Right lobe of liver (tissue), 6 donors: ENCODE measurements around the gene NECAB2. TPM values are rescaled to one million over a fixed set of nuclear protein-coding genes. Genes with fewer than 3 reads are reported as not detected.
A peak's percentile ranks its signal among the peaks of the same experiment; 100 is the strongest.

ENCODE experiments used
- ATAC-seq, 4 donors: fragments of 200-7000 bp; cut with Tn5 transposase; one replicate each; pipeline ENCODE4 v1.9.1; 2020; ENCODE audit warnings: mild to moderate bottlenecking in 4 of 4, moderate library complexity in 4 of 4
- DNase-seq, 3 donors: peaks; one replicate each; pipeline ENCODE4 v3.0.0-alpha.2; 2020
- H3K27ac ChIP-seq, 3 donors: fragments of 200-600 bp; one replicate each; pipeline ENCODE4 v1.8.0; 2022
- H3K27me3 ChIP-seq, 2 donors: fragments of 200-600 bp; one replicate each; pipeline ENCODE4 v1.8.0; 2022
- H3K36me3 ChIP-seq, 4 donors: fragments of 200-600 bp; sonication (generic) in 1 of 4; one replicate each; pipeline versions ENCODE4 v1.5.1 to v1.8.0; 2017 to 2022; ENCODE audit warnings: control low read depth in 1 of 4
- H3K4me1 ChIP-seq, 4 donors: fragments of 200-600 bp; sonication (generic) in 1 of 4; one replicate each; pipeline versions ENCODE4 v1.5.1 to v1.8.0; 2017 to 2022; ENCODE audit warnings: control low read depth in 1 of 4
- H3K4me3 ChIP-seq, 3 donors: fragments of 200-600 bp; one replicate each; pipeline ENCODE4 v1.8.0; 2022
- H3K9me3 ChIP-seq, 4 donors: fragments of 200-600 bp; sonication (generic) in 1 of 4; one replicate each; pipeline versions ENCODE4 v1.5.1 to v1.8.0; 2017 to 2022; ENCODE audit warnings: control low read depth in 1 of 4
- POLR2A ChIP-seq: fragments of 450-650 bp; IDR thresholded peaks from one replicate; pipeline ENCODE4 v1.6.1; 2017; ENCODE audit warnings: antibody characterized with exemption, mild to moderate bottlenecking
- WGBS: methylation state at CpG from one replicate; pipeline ENCODE4 v1.1.6; 2018; ENCODE audit warnings: low coverage, low lambda C conversion rate; ENCODE audit not compliant: insufficient coverage; ENCODE audit errors: missing lambda C conversion rate; 5-methylcytosine and 5-hydroxymethylcytosine counted together
- intact Hi-C, 2 donors: fragments of 100-400 bp; cut with DNase I; formaldehyde crosslinking; loops; one replicate each; pipeline versions ENCODE4 v1.11.2 to v1.14.1; 2022
- total RNA-seq, 6 experiments: library from RNA; depleted of rRNA in 2 of 6; stranded (reverse); fragments of >200 nt in 2 of 6; fragmentation: NEBNext Ultra II Directional in 3 of 6; extraction: Animal tissue kit (Norgen Biotek cat#: 25700) in 3 of 6; gene quantifications; one replicate each; pipeline versions ENCODE4 v1.1.0 to v1.2.4, GENCODE V29; 2016 to 2023
- TF ChIP-seq, protein P1 (sequence below), 4 donors: fragments of 200-600 bp in 3 of 4; fragments of 450-650 bp in 1 of 4; IDR thresholded peaks; one replicate each; pipeline versions ENCODE4 v1.5.1 to v1.8.0; 2016 to 2022; ENCODE audit warnings: antibody characterized with exemption in 4 of 4, mild to moderate bottlenecking in 2 of 4
- donor health status: DM: no; HTN: yes; CAD: no.
- donor health status: DM: no; HTN: no; CAD: no.
- donor health status: DM: no; HTN: no; CAD: no.
- donor health status: DM: no; HTN: yes; CAD: no.
- donor health status: DM: no; HTN: yes; CAD: no.

The NECAB2 gene
- total RNA-seq, 6 experiments from 2014 or later = 0.56 to 26.8 (median 7.1) TPM

- H3K27me3 ChIP-seq = no peaks in the 10 kb centered on the region
- peak in 2 of 4 donors; percentile 18 to 27 for ATAC-seq
- H3K9me3 ChIP-seq = no peaks in the 10 kb centered on the region
- no peak overlapping the region for H3K27ac ChIP-seq
- 58% methylated on average over 11 of the region's 16 CpGs for WGBS
- no peak for TF ChIP-seq POLR2A
- TF ChIP-seq, protein P1, sequence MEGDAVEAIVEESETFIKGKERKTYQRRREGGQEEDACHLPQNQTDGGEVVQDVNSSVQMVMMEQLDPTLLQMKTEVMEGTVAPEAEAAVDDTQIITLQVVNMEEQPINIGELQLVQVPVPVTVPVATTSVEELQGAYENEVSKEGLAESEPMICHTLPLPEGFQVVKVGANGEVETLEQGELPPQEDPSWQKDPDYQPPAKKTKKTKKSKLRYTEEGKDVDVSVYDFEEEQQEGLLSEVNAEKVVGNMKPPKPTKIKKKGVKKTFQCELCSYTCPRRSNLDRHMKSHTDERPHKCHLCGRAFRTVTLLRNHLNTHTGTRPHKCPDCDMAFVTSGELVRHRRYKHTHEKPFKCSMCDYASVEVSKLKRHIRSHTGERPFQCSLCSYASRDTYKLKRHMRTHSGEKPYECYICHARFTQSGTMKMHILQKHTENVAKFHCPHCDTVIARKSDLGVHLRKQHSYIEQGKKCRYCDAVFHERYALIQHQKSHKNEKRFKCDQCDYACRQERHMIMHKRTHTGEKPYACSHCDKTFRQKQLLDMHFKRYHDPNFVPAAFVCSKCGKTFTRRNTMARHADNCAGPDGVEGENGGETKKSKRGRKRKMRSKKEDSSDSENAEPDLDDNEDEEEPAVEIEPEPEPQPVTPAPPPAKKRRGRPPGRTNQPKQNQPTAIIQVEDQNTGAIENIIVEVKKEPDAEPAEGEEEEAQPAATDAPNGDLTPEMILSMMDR (IDR thresholded peaks at IDR 0.05) = no peak
- H3K4me3 ChIP-seq = no peak overlapping the region
- no peaks in the 10 kb centered on the region for H3K36me3 ChIP-seq
- no peak for DNase-seq
- peaks cover 0 to 18% (median 6%) of the 10 kb centered on the region in 4 donors for H3K4me1 ChIP-seq
- intact Hi-C loops = loop anchor here in 1 of 2 donors (10.0 kb wide), 1 partner anchor 116 kb away; the partner anchor contains the start of gene SLC38A8
Measured at GRCh38 chr16:83928341-83929055, 39.5 kb upstream of the NECAB2 start.

GRCh38 chr16:83929811-83930555 is 38.1 kb upstream of the NECAB2 start:
- Histone ChIP-seq H3K27me3 (no peaks in the 10 kb centered on the region), H3K4me1 (peaks cover 0 to 18% (median 6%) of the 10 kb centered on the region in 4 donors), H3K9me3 (no peaks in the 10 kb centered on the region), H3K36me3 (no peaks in the 10 kb centered on the region), H3K4me3 (no peak overlapping the region), H3K27ac (no peak overlapping the region)
- TF ChIP-seq, protein P1 (IDR thresholded peaks at IDR 0.05) = no peak
- no peak for TF ChIP-seq POLR2A
- no peak for DNase-seq
- WGBS = 68% methylated on average over 13 of the region's 17 CpGs
- intact Hi-C loops = loop anchor here in 1 of 2 donors (10.0 kb wide), 1 partner anchor 115 kb away; the partner anchor contains the start of gene SLC38A8
- ATAC-seq = no peak

GRCh38 chr16:83930730-83931500 is 37.1 kb upstream of the NECAB2 start:
- no peak overlapping the region for H3K4me3 ChIP-seq
- peaks cover 0 to 18% (median 6%) of the 10 kb centered on the region in 4 donors for H3K4me1 ChIP-seq
- ATAC-seq = no peak
- H3K9me3 ChIP-seq = no peaks in the 10 kb centered on the region
- H3K36me3 ChIP-seq = no peaks in the 10 kb centered on the region
- peak in 1 of 3 donors; percentile 46 for DNase-seq
- no CpG with 5 or more reads among the region's 22 CpGs for WGBS
- TF ChIP-seq, protein P1 (IDR thresholded peaks at IDR 0.05) = no peak
- no peak for TF ChIP-seq POLR2A
- intact Hi-C loops = no loop called here
- no peaks in the 10 kb centered on the region for H3K27me3 ChIP-seq
- H3K27ac ChIP-seq = no peak overlapping the region

DNA sequence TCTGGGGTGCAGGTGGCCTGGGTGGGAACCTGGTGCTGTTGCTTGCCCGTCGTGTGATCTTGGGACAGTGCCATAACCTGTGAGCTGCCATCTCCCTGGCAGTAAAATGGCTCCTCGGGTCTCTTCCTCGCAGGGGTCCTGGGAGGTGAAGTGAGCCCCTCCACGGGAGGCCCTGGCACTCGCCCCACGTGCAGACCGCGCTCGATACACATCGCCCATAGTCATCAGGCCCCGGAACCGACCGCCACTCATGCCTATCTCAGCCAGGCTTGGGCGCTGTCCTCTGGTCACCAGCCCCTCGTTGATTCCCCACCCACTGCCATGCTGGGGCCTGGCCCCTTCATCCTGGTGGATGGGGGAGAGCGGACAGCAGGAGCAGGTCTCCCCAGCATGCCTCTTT is 36.5 kb upstream of the NECAB2 start:
- Histone ChIP-seq H3K36me3 (no peaks in the 10 kb centered on the region), H3K4me1 (peaks cover 0 to 18% (median 6%) of the 10 kb centered on the region in 4 donors), H3K27ac (no peak overlapping the region), H3K9me3 (no peaks in the 10 kb centered on the region), H3K4me3 (no peak overlapping the region), H3K27me3 (no peaks in the 10 kb centered on the region)
- peak in 1 of 3 donors; percentile 50 for DNase-seq
- WGBS = 94% methylated on average over 3 of the region's 17 CpGs
- intact Hi-C loops = no loop called here
- TF ChIP-seq, protein P1 (IDR thresholded peaks at IDR 0.05) = no peak
- no peak for TF ChIP-seq POLR2A
- ATAC-seq = no peak
